HUES48 (cell line): ENCODE measurements around the gene PHC2.

Experiments used
- H3K27ac ChIP-seq: one replicate; pipeline ENCODE4 v1.7.0; 2013; ENCODE audit warnings: low read depth, low read length, inconsistent platforms
- H3K27me3 ChIP-seq: 2 replicates; pipeline ENCODE4 v1.6.1; 2013; ENCODE audit warnings: mild to moderate bottlenecking, low read length; ENCODE audit not compliant: control insufficient read depth, insufficient read depth
- H3K36me3 ChIP-seq: 2 replicates; pipeline ENCODE4 v1.6.1; 2013; ENCODE audit warnings: low read length; ENCODE audit not compliant: control insufficient read depth, insufficient read depth
- H3K4me1 ChIP-seq: 2 replicates; pipeline ENCODE4 v1.6.1; 2013; ENCODE audit warnings: mild to moderate bottlenecking, low read length; ENCODE audit not compliant: control insufficient read depth, insufficient read depth
- H3K4me3 ChIP-seq: 2 replicates; pipeline ENCODE4 v1.5.1; 2013; ENCODE audit warnings: mild to moderate bottlenecking, low read depth, low read length
- H3K9ac ChIP-seq: 2 replicates; pipeline ENCODE4 v1.6.1; 2013; ENCODE audit warnings: mild to moderate bottlenecking, low read depth, low read length, moderate library complexity
- H3K9me3 ChIP-seq: 2 replicates; pipeline ENCODE4 v1.6.1; 2013; ENCODE audit warnings: low read length; ENCODE audit not compliant: control insufficient read depth, insufficient read depth

Gene PHC2

DNA sequence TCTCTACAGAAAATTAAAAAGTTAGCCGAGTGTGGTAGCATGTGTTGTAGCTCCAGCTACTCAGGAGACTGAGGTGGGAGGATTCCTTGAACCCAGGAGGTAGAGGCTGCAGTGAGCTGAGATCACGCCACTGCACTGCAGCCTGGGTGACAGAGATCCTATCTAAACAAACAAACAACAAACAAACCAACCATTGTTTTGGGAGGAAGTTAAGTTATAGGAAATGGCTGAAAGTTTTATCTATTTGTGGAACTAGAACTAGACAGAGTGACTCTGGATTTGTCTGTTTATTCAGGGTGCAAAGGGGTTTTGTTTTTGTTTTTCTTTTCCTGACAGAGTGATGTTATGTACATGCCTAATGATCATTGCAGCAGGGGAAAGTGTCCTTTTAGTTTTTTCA is 143.6 kb downstream of the PHC2 start:
- no peaks in the 10 kb centered on the region for H3K27me3 ChIP-seq
- H3K4me1 ChIP-seq: no peaks in the 10 kb centered on the region
- no peak overlapping the region for H3K9ac ChIP-seq
- H3K9me3 ChIP-seq: no peaks in the 10 kb centered on the region
- H3K27ac ChIP-seq: no peak overlapping the region
- H3K4me3 ChIP-seq: no peak overlapping the region
- H3K36me3 ChIP-seq: peaks cover 45% of the 10 kb centered on the region

DNA sequence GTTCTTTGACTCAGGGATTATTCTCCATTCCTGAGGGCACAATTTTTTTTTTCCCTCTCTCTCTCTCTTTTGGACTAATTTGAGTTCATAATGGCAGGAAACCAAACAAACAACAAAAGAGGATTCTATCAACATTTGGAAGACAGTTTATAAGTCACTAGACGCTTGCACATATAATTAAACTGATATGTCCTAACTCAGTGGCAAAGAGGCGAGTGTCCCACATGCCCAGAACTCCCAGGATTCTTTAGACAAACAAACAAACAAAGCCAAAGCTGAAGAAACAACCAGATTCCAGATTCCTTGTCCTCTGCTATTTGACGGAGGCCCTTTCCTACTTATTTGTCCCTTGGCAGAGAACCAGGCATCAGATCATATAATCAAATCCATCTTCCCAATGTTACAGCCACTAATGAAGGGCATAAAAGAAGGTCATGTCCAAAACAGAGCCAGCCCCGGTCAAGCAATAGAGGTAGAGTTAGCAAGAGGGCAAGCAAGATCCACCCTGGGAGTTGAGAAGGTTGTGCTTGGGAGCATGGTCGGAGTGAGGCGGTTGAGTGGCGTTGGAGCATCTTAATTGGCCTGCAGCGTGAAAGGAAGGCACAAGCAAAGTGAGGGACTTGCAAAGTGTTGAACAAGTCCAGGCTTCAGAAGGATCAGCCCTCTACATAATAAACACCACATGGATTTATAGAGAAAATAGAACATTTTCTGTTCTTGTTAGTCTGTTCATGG is 144.3 kb downstream of the PHC2 start:
- Histone ChIP-seq H3K9ac (no peak overlapping the region), H3K9me3 (no peaks in the 10 kb centered on the region), H3K4me3 (no peak overlapping the region), H3K27me3 (no peaks in the 10 kb centered on the region), H3K36me3 (peaks cover 52% of the 10 kb centered on the region), H3K4me1 (no peaks in the 10 kb centered on the region), H3K27ac (no peak overlapping the region)

DNA sequence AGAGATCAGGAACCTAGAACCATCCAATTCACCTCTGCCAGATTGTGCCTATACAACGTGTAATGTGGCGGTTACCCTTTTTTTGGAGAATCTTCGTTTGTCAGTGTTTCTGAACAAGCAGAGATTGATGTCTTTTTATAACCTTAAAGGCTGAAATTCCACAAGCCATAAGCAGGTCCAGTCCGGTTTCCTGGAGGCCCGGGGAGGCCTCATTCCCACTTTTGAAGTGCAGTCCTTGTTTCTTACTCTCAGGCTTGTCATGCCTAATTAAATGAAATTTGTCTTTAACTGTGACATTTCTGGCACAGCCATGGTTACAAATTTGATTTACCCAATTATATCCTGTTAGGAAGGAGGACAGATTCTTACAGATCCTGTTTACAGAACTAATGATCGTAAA is 146.8 kb downstream of the PHC2 start:
- H3K27me3 ChIP-seq: no peaks in the 10 kb centered on the region
- H3K9me3 ChIP-seq: no peaks in the 10 kb centered on the region
- H3K4me3 ChIP-seq: no peak overlapping the region
- no peak overlapping the region for H3K9ac ChIP-seq
- H3K36me3 ChIP-seq: peaks cover 59% of the 10 kb centered on the region
- no peaks in the 10 kb centered on the region for H3K4me1 ChIP-seq
- H3K27ac ChIP-seq: no peak overlapping the region

DNA sequence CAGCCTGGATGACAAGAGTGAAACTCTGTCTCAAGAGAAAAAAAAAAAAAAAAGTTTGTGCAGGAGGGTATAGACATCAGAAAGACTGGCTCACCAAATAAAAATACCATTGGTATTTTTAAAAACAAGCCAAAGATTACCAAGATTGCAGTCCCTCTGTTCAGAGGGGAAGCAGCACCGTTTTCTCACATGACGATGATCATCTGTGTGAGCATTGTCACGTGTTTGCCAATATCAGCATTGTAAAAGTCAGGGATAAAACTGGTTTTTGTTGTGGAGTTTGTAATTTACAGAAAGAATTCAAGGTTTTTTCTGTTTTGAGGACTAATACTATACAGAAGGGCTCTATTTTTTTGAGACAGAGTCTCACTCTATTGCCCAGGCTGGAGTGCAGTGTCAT is 148.1 kb downstream of the PHC2 start:
- H3K9ac ChIP-seq: no peak overlapping the region
- H3K27ac ChIP-seq: no peak overlapping the region
- no peaks in the 10 kb centered on the region for H3K9me3 ChIP-seq
- H3K4me1 ChIP-seq: no peaks in the 10 kb centered on the region
- H3K36me3 ChIP-seq: peaks cover 65% of the 10 kb centered on the region
- no peaks in the 10 kb centered on the region for H3K27me3 ChIP-seq
- H3K4me3 ChIP-seq: no peak overlapping the region

DNA sequence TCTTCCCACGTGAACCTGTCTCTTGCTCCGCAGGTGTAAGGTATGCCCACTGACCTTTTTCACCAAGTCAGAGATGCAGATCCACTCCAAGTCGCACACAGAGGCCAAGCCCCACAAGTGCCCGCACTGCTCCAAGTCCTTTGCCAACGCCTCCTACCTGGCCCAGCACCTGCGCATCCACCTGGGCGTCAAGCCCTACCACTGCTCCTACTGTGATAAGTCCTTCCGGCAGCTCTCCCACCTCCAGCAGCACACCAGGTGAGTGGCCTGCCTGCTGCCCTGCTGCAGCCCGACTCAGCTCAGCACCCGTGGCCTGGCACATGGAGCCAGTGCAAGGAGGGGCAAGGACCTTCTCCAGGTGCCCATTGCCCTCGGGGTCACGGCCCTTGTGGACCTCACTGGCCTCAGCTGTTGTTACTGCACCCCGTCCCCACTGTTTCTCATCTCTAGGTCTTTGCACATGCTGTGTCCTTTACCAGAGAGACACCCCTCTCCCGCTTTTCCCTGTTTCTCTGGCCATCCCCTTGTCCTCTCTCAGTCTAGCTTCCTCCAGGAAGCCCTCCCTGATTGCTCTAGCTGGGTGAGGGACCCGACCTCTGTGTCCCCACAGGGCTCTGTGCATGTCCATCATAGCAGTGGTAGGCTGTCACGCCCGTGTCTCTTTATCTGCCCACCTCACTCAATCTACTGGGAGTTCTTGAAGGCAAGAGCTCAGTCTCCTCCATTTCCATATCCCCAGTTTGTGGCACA is 149.2 kb downstream of the PHC2 start:
- Histone ChIP-seq H3K27ac (no peak overlapping the region), H3K4me1 (no peaks in the 10 kb centered on the region), H3K4me3 (no peak overlapping the region), H3K27me3 (no peaks in the 10 kb centered on the region), H3K36me3 (peaks cover 66% of the 10 kb centered on the region), H3K9ac (no peak overlapping the region), H3K9me3 (no peaks in the 10 kb centered on the region)

DNA sequence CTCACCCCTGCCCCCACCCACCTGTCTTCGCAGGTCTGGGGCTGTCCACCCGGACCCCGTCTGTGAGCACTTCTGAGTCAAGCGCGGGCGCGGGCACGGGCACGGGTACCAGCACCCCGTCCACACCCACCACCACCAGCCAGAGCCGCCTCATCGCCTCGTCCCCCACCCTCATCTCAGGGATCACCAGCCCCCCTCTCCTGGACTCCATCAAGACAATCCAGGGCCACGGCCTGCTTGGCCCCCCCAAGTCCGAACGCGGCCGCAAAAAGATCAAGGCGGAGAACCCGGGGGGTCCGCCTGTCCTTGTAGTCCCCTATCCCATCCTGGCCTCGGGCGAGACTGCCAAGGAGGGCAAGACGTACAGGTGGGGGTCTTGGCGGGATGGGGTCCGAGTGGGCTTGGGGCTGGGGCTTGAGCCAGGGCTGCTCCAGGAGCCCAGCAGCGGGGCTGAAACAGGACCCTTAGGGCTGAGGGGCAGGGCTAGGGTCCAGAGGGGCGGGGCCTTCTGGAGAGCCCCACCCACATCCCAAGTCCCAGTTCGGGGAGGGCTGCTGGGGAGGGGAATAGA is 150.7 kb downstream of the PHC2 start:
- Histone ChIP-seq H3K27ac (no peak overlapping the region), H3K27me3 (no peaks in the 10 kb centered on the region), H3K36me3 (peaks cover 63% of the 10 kb centered on the region), H3K9ac (no peak overlapping the region), H3K4me3 (no peak overlapping the region), H3K9me3 (no peaks in the 10 kb centered on the region), H3K4me1 (no peaks in the 10 kb centered on the region)

DNA sequence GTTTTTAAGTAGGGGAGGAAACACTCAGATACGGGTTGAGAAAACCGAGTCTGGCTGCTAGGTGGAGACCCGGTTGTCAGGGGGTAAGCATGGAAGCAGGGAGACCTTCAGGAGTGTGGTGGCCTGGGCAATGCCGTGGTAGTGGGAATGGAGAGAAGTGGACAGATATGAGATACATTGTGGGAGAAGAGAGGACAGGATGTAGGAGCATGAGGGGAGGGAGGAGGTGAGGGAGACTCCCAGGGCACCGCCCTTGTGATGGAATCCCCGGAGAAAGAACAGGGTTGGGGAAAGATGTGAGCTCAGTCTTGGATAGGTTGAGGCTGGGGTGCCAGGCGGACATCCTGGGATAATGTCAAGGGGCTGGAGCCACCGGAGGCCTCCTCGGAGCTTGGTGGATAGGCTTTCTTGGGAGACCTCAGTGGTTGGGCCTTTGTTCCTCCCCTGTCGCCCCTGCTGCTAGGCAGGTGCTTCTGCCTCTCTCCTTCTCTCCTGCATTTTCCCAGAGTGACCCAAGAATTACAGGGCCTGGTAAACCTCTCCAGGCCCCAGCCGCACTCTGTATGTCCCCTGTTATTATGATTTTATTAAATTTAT is 153.3 kb downstream of the PHC2 start:
- no peak overlapping the region for H3K9ac ChIP-seq
- no peaks in the 10 kb centered on the region for H3K27me3 ChIP-seq
- H3K4me1 ChIP-seq: peaks cover 8% of the 10 kb centered on the region; the same call in 1 of the 2 replicates
- peaks cover 42% of the 10 kb centered on the region for H3K36me3 ChIP-seq
- no peak overlapping the region for H3K27ac ChIP-seq
- no peak overlapping the region for H3K4me3 ChIP-seq
- no peaks in the 10 kb centered on the region for H3K9me3 ChIP-seq

DNA sequence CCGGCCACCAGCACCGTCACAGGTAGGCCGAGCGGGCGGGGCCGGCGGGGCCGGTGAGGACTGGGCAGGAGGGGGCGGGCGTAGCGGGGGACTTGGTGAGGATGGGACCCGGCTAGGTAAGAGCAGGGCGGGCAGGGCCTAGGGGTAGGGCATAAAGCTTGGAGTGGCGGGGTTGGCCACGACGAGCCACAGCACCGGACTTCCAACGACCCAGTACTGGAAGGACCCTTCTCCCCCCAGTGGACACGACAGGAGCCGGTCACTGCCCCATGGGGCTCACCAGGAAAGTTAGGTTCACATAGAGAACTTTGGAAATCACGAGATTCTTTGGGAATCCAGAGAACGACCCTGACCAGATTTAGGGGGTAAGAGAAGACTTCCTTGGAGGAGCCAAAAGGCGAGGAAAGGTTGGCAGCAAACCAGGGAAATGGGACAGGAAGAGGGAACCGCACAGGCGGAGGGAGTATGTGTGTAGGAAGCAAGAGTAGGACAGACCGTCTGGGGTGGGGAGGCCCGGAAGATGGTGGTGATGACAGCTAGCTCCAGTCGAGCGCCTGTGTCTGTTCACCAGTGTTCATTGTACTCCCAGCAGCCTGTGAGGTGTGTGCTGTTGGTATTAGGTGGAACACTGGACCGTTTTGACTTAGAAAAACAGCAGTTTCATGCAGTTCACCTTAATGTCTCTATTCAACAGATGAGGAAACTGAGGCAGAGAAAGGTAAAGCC is 154.2 kb downstream of the PHC2 start:
- Histone ChIP-seq H3K9ac (no peak overlapping the region), H3K4me1 (peaks cover 8% of the 10 kb centered on the region; the same call in 1 of the 2 replicates), H3K36me3 (peaks cover 35% of the 10 kb centered on the region), H3K27me3 (no peaks in the 10 kb centered on the region), H3K27ac (no peak overlapping the region), H3K9me3 (no peaks in the 10 kb centered on the region), H3K4me3 (no peak overlapping the region)

DNA sequence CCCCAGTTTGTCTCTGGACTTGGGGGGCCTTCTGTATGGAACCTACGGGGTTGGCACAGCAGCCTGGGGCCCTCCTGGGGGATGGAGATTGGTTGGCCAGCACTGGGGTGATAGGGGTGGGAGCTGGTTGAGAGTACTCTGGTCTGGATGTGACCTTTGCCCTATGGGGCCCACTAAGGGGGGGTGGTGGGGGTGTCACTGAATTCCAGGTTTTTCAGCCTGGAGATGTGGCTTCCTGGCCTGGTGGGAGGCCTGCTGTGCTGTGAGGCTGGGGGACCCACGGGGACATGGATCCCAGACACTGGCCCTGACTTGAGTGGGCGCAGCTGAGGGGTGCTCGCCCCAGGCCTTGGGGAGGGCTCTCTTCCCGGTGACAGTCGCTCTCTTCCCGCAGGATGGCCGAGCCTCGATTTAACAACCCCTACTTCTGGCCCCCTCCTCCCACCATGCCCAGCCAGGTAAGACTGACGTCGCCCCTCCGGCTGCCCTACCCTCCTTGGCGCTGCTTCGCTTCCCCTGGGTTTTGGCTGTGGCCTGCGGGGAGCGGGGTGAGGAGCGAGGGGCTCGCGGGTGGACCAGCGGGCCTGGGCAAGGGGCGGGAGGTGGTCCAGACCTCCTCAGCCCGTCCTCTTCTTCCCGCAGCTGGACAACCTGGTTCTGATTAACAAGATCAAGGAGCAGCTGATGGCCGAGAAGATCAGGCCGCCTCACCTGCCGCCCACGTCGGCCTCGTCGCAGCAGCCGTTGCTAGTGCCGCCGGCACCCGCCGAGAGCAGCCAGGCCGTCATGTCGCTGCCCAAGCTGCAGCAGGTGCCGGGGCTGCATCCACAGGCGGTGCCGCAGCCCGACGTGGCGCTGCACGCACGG is 155.0 kb downstream of the PHC2 start:
- H3K27me3 ChIP-seq: no peaks in the 10 kb centered on the region
- H3K36me3 ChIP-seq: peaks cover 27% of the 10 kb centered on the region

DNA sequence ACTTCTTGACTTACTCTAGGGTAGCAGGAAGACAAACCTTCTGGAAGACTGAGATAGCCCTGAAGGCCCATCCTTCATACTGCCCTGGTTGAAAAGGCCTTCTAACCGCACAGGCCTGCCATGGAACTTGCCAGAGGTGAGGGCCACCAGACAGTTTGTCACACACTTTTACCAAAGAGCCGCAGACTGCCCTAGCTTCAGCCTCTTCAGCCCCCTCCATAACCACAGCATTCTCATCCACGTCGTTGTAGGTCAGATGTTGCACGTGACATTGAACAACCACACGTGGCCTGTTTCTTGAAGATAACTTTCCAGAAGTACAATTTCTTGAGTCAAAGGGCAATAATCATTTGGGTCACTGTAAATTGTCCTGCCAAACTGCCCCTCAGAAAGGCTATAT is 155.7 kb downstream of the PHC2 start:
- Histone ChIP-seq H3K4me3 (no peak overlapping the region), H3K27me3 (no peaks in the 10 kb centered on the region), H3K4me1 (peaks cover 8% of the 10 kb centered on the region; the same call in 1 of the 2 replicates), H3K9me3 (no peaks in the 10 kb centered on the region), H3K27ac (no peak overlapping the region), H3K9ac (no peak overlapping the region), H3K36me3 (peaks cover 28% of the 10 kb centered on the region)

More for the DNA sequence above, 155.0 kb downstream of the PHC2 start:
- Histone ChIP-seq H3K27ac (no peak overlapping the region), H3K9me3 (no peaks in the 10 kb centered on the region), H3K4me1 (peaks cover 8% of the 10 kb centered on the region; the same call in 1 of the 2 replicates), H3K4me3 (no peak overlapping the region), H3K9ac (no peak overlapping the region)
